T-helper 17 cell (primary cell): Measurements from ENCODE around the gene PRUNE1. TPM values are rescaled to one million over a fixed set of nuclear protein-coding genes. Genes with fewer than 3 reads are reported as not detected.

Experiments used
- ATAC-seq: fragments of 150-1000 bp; cut with Tn5 transposase; 2 replicates; pipeline ENCODE4 v1.10.0; 2021; ENCODE audit warnings: mild to moderate bottlenecking, moderate library complexity
- DNase-seq, 3 donors: peaks; one replicate each; pipeline versions ENCODE4 v3.0.0 to v3.0.0-alpha.2; 2020 to 2021
- H3K9me3 ChIP-seq: one replicate; pipeline ENCODE4 v1.7.0; 2013; ENCODE audit warnings: low read length, mild to moderate bottlenecking; ENCODE audit not compliant: control insufficient read depth, poor library complexity, severe bottlenecking
- H3K27ac Mint-ChIP-seq: one replicate; pipeline ENCODE4 v1.8.0; 2022; ENCODE audit warnings: mild to moderate bottlenecking, moderate library complexity, mixed read lengths
- H3K27me3 Mint-ChIP-seq: one replicate; pipeline ENCODE4 v1.8.0; 2022; ENCODE audit warnings: mixed read lengths
- H3K36me3 Mint-ChIP-seq: one replicate; pipeline ENCODE4 v1.8.0; 2022; ENCODE audit warnings: low read depth, mixed read lengths
- H3K4me1 Mint-ChIP-seq: one replicate; pipeline ENCODE4 v1.8.0; 2022; ENCODE audit warnings: mild to moderate bottlenecking, mixed read lengths
- H3K4me3 Mint-ChIP-seq: one replicate; pipeline ENCODE4 v1.8.0; 2022; ENCODE audit warnings: mild to moderate bottlenecking, moderate library complexity, mixed read lengths
- total RNA-seq, 4 donors: library from RNA in 2 of 4; stranded (reverse) in 2 of 4; gene quantifications; one replicate each; pipeline ENCODE4 v1.2.3 and lab custom pipeline; 2022 to 2026

Gene PRUNE1
- total RNA-seq, 2 donors from 2014 or later, result 15.8 to 30.0 TPM

GRCh38 chr1:150971583-150972416, 36.4 kb upstream of the PRUNE1 start:
- peak overlapping the region; percentile 88 for H3K27ac Mint-ChIP-seq
- peaks cover 9% of the 10 kb centered on the region for H3K36me3 Mint-ChIP-seq
- ATAC-seq (no peak), DNase-seq (no peak)
- no peaks in the 10 kb centered on the region for H3K9me3 ChIP-seq
- H3K4me1 Mint-ChIP-seq, result peaks cover 51% of the 10 kb centered on the region
- H3K4me3 Mint-ChIP-seq, result peak overlapping the region; percentile 90
- no peaks in the 10 kb centered on the region for H3K27me3 Mint-ChIP-seq

GRCh38 chr1:150972417-150972940, 35.8 kb upstream of the PRUNE1 start:
- ATAC-seq (no peak), DNase-seq (no peak)
- H3K9me3 ChIP-seq, result no peaks in the 10 kb centered on the region
- Mint-ChIP-seq H3K27ac (peak overlapping the region; percentile 88), H3K4me1 (peaks cover 56% of the 10 kb centered on the region), H3K4me3 (peak overlapping the region; percentile 90), H3K36me3 (peaks cover 9% of the 10 kb centered on the region), H3K27me3 (no peaks in the 10 kb centered on the region)

- no peaks in the 10 kb centered on the region for H3K27me3 Mint-ChIP-seq
- peak overlapping the region; percentile 90 for H3K4me3 Mint-ChIP-seq
- H3K36me3 Mint-ChIP-seq, result peaks cover 3% of the 10 kb centered on the region
- no peaks in the 10 kb centered on the region for H3K9me3 ChIP-seq
- ATAC-seq (no peak), DNase-seq (no peak)
- peaks cover 55% of the 10 kb centered on the region for H3K4me1 Mint-ChIP-seq
- peak overlapping the region; percentile 88 for H3K27ac Mint-ChIP-seq
Observed at GRCh38 chr1:150973258-150973835, 34.9 kb upstream of the PRUNE1 start.

- peak overlapping the region; percentile 90 for H3K4me3 Mint-ChIP-seq
- H3K27ac Mint-ChIP-seq, result peak overlapping the region; percentile 88
- H3K36me3 Mint-ChIP-seq, result no peaks in the 10 kb centered on the region
- DNase-seq (peak in 2 of 3 donors; percentile 18 to 45), ATAC-seq (peak; percentile 55)
- no peaks in the 10 kb centered on the region for H3K27me3 Mint-ChIP-seq
- H3K4me1 Mint-ChIP-seq, result peaks cover 53% of the 10 kb centered on the region
- H3K9me3 ChIP-seq, result no peaks in the 10 kb centered on the region
Observed at GRCh38 chr1:150973836-150974579, 34.2 kb upstream of the PRUNE1 start.

GRCh38 chr1:150974580-150975478, 33.4 kb upstream of the PRUNE1 start, which contains the start of gene CERS2:
Gene CERS2 (minus strand): TSS chr1:150974835. CDS start chr1:150969090, 5,745 bp downstream.
- ATAC-seq, result peak; percentile 77
- Mint-ChIP-seq H3K36me3 (no peaks in the 10 kb centered on the region), H3K27me3 (no peaks in the 10 kb centered on the region), H3K27ac (peak within 1 kb of the TSS; percentile 88), H3K4me1 (peaks cover 56% of the 10 kb centered on the region), H3K4me3 (peak within 1 kb of the TSS; percentile 90)
- DNase-seq, result peak; percentile 72 to 79 (median 74)
- H3K9me3 ChIP-seq, result no peaks in the 10 kb centered on the region

- H3K4me1 Mint-ChIP-seq, result peaks cover 43% of the 10 kb centered on the region
- H3K36me3 Mint-ChIP-seq, result no peaks in the 10 kb centered on the region
- ATAC-seq, result no peak
Observed at GRCh38 chr1:150976401-150976821, 31.8 kb upstream of the PRUNE1 start.

GRCh38 chr1:150976879-150977694, 31.2 kb upstream of the PRUNE1 start:
- no peaks in the 10 kb centered on the region for H3K9me3 ChIP-seq

More at GRCh38 chr1:150976401-150976821, 31.8 kb upstream of the PRUNE1 start:
- no peak for DNase-seq
- H3K27ac Mint-ChIP-seq, result peak overlapping the region; percentile 92
- no peaks in the 10 kb centered on the region for H3K27me3 Mint-ChIP-seq
- H3K9me3 ChIP-seq, result no peaks in the 10 kb centered on the region
- H3K4me3 Mint-ChIP-seq, result peak overlapping the region; percentile 78

GRCh38 chr1:150979092-150980056, 28.9 kb upstream of the PRUNE1 start:
- peak; percentile 64 for ATAC-seq
- H3K4me3 Mint-ChIP-seq, result peak overlapping the region; percentile 69
- no peaks in the 10 kb centered on the region for H3K36me3 Mint-ChIP-seq
- peak; percentile 72 to 90 (median 73) for DNase-seq
- peak overlapping the region; percentile 92 for H3K27ac Mint-ChIP-seq
- H3K4me1 Mint-ChIP-seq, result peaks cover 23% of the 10 kb centered on the region
- no peaks in the 10 kb centered on the region for H3K9me3 ChIP-seq
- no peaks in the 10 kb centered on the region for H3K27me3 Mint-ChIP-seq

More at GRCh38 chr1:150976879-150977694, 31.2 kb upstream of the PRUNE1 start:
- H3K27me3 Mint-ChIP-seq, result no peaks in the 10 kb centered on the region
- DNase-seq, result peak; percentile 42 to 63 (median 56)
- no peaks in the 10 kb centered on the region for H3K36me3 Mint-ChIP-seq
- H3K4me3 Mint-ChIP-seq, result peak overlapping the region; percentile 78
- peak overlapping the region; percentile 92 for H3K27ac Mint-ChIP-seq
- peaks cover 37% of the 10 kb centered on the region for H3K4me1 Mint-ChIP-seq
- ATAC-seq, result peak; percentile 38

- Mint-ChIP-seq H3K36me3 (no peaks in the 10 kb centered on the region), H3K4me3 (no peak overlapping the region), H3K4me1 (peaks cover 22% of the 10 kb centered on the region), H3K27me3 (no peaks in the 10 kb centered on the region), H3K27ac (no peak overlapping the region)
- ATAC-seq (no peak), DNase-seq (no peak)
- no peaks in the 10 kb centered on the region for H3K9me3 ChIP-seq
Observed at GRCh38 chr1:150981177-150981804, 27.0 kb upstream of the PRUNE1 start.

- no peak within 1 kb of the TSS for H3K27ac Mint-ChIP-seq
- H3K36me3 Mint-ChIP-seq, result no peaks in the 10 kb centered on the region
- no peak within 1 kb of the TSS for H3K4me3 Mint-ChIP-seq
- no peak for DNase-seq
- H3K27me3 Mint-ChIP-seq, result no peaks in the 10 kb centered on the region
- ATAC-seq, result no peak
- no peaks in the 10 kb centered on the region for H3K9me3 ChIP-seq
- H3K4me1 Mint-ChIP-seq, result peaks cover 14% of the 10 kb centered on the region
Observed at GRCh38 chr1:150981805-150982712, 26.2 kb upstream of the PRUNE1 start, which contains the start of gene ANXA9. Gene ANXA9 (plus strand): TSS chr1:150982292. CDS start chr1:150983106, 814 bp downstream.
